H1 (cell line): ENCODE results near the gene BRPF1. TPM values are rescaled to one million over a fixed set of nuclear protein-coding genes. Genes with fewer than 3 reads are reported as not detected.

ENCODE experiments used
- CTCF ChIA-PET: fragments of 300-600 bp; sonication (Branson Sonifier 250); formaldehyde crosslinking; loops from one replicate; lab custom pipeline; 2021; ENCODE audit not compliant: partially characterized antibody; lab: Charles Lee
- POLR2A ChIA-PET: fragments of 300-600 bp; sonication (Branson Sonifier 250); formaldehyde crosslinking; loops from one replicate; lab custom pipeline; 2021; ENCODE audit warnings: inconsistent platforms; ENCODE audit not compliant: partially characterized antibody; lab: Charles Lee
- DNase-seq, 2 experiments: peaks; one replicate each; pipeline versions ENCODE4 v3.0.0 to v3.0.0-alpha.2; 2010 to 2022; ENCODE audit warnings: low spot score in 2 of 2, low read depth in 1 of 2, mixed read lengths in 1 of 2
- FAIRE-seq: peaks from 2 replicates; lab custom pipeline; 2011; peaks lifted over from hg19 to GRCh38; lab: Jason Lieb, UNC
- H2AFZ ChIP-seq: 2 replicates; pipeline ENCODE4 v1.8.1; 2012; ENCODE audit warnings: low read length, inconsistent platforms
- H2AK5ac ChIP-seq: 2 replicates; pipeline ENCODE4 v1.6.1; 2013; ENCODE audit warnings: low read depth, low read length
- H2BK120ac ChIP-seq: replicated peaks from 2 replicates; pipeline ENCODE3; 2013; ENCODE audit warnings: low read depth, low read length, inconsistent platforms
- H2BK12ac ChIP-seq: 2 replicates; pipeline ENCODE4 v1.6.1; 2013; ENCODE audit warnings: low read depth, low read length
- H2BK15ac ChIP-seq: 2 replicates; pipeline ENCODE4 v1.6.1; 2013; ENCODE audit warnings: low read length
- H2BK20ac ChIP-seq: 2 replicates; pipeline ENCODE4 v1.6.1; 2013; ENCODE audit warnings: low read length
- H2BK5ac ChIP-seq: 2 replicates; pipeline ENCODE4 v1.6.1; 2013; ENCODE audit warnings: low read depth, low read length
- H3K14ac ChIP-seq: 2 replicates; pipeline ENCODE4 v1.6.1; 2013; ENCODE audit warnings: inconsistent platforms; ENCODE audit not compliant: insufficient read length
- H3K18ac ChIP-seq: 2 replicates; pipeline ENCODE4 v1.6.1; 2013; ENCODE audit warnings: low read length; ENCODE audit errors: extremely low read depth
- H3K23ac ChIP-seq: 2 replicates; pipeline ENCODE4 v1.6.1; 2013; ENCODE audit warnings: inconsistent platforms; ENCODE audit not compliant: insufficient read length
- H3K23me2 ChIP-seq: 2 replicates; pipeline ENCODE4 v1.6.1; 2013; ENCODE audit warnings: low read depth, low read length
- H3K27ac ChIP-seq: 2 replicates; pipeline ENCODE4 v1.6.1; 2011; ENCODE audit warnings: low read depth, low read length, inconsistent platforms
- H3K27me3 ChIP-seq, 4 experiments: replicated peaks in 1 of 4; 1 replicate in 1 of 4; 2 replicates in 3 of 4; pipeline versions ENCODE4 v1.6.1 to v1.8.1; 2011 to 2013; ENCODE audit warnings: low read length in 3 of 4, mild to moderate bottlenecking in 3 of 4, inconsistent platforms in 2 of 4, mixed read lengths in 2 of 4, moderate library complexity in 1 of 4; ENCODE audit not compliant: control insufficient read depth in 3 of 4, insufficient read depth in 3 of 4; ENCODE audit errors: extremely low read depth in 1 of 4
- H3K36me3 ChIP-seq, 4 experiments: 2 replicates each; pipeline versions ENCODE4 v1.6.1 to v1.8.1; 2011 to 2013; ENCODE audit warnings: mild to moderate bottlenecking in 4 of 4, low read length in 3 of 4, moderate library complexity in 2 of 4, control low read depth in 1 of 4, inconsistent platforms in 1 of 4; ENCODE audit not compliant: insufficient read depth in 4 of 4, control insufficient read depth in 2 of 4
- H3K4ac ChIP-seq: replicated peaks from 2 replicates; pipeline ENCODE3; 2013; ENCODE audit warnings: low read length, low read depth, mixed read lengths, inconsistent platforms; ENCODE audit not compliant: insufficient read length
- H3K4me1 ChIP-seq, 4 experiments: replicated peaks in 1 of 4; 1 replicate in 1 of 4; 2 replicates in 3 of 4; pipeline versions ENCODE4 v1.6.1 to v1.8.1; 2011 to 2013; ENCODE audit warnings: low read length in 3 of 4, inconsistent platforms in 2 of 4, mixed read lengths in 1 of 4; ENCODE audit not compliant: insufficient read depth in 4 of 4, control insufficient read depth in 3 of 4
- H3K4me2 ChIP-seq, 2 experiments: 2 replicates each; pipeline versions ENCODE4 v1.6.1 to v1.8.1; 2011 to 2013; ENCODE audit warnings: low read depth in 2 of 2, low read length in 2 of 2, control low read depth in 1 of 2, inconsistent platforms in 1 of 2, mild to moderate bottlenecking in 1 of 2; ENCODE audit not compliant: insufficient read depth in 1 of 2
- H3K4me3 ChIP-seq, 4 experiments: fragments of 200-600, 300-600 bp in 1 of 4; sonication (generic), shearing (Covaris generic), sonication (Bioruptor Twin) in 1 of 4; 2 replicates each; pipeline versions ENCODE4 v1.5.1 to v1.8.1; 2011 to 2016; ENCODE audit warnings: low read length in 4 of 4, low read depth in 3 of 4, control low read depth in 2 of 4, inconsistent platforms in 2 of 4, mild to moderate bottlenecking in 2 of 4, mixed read lengths in 1 of 4, moderate library complexity in 1 of 4; ENCODE audit not compliant: insufficient read depth in 2 of 4; ENCODE audit errors: extremely low read depth in 1 of 4
- H3K56ac ChIP-seq: replicated peaks from 2 replicates; pipeline ENCODE3; 2013; ENCODE audit warnings: low read depth, mild to moderate bottlenecking, mixed read lengths, low read length, inconsistent platforms; ENCODE audit not compliant: insufficient read length
- H3K79me1 ChIP-seq: 2 replicates; pipeline ENCODE4 v1.6.1; 2013; ENCODE audit warnings: low read depth, low read length, control low read depth
- H3K79me2 ChIP-seq, 2 experiments: 2 replicates each; pipeline versions ENCODE4 v1.6.1 to v1.8.1; 2012 to 2013; ENCODE audit warnings: low read length in 2 of 2, mild to moderate bottlenecking in 2 of 2, inconsistent platforms in 1 of 2; ENCODE audit not compliant: insufficient read depth in 2 of 2, control insufficient read depth in 1 of 2
- H3K9ac ChIP-seq, 4 experiments: replicated peaks in 1 of 4; 1 replicate in 1 of 4; 2 replicates in 3 of 4; pipeline versions ENCODE4 v1.6.1 to v1.8.1; 2011 to 2013; ENCODE audit warnings: low read depth in 3 of 4, low read length in 3 of 4, control low read depth in 2 of 4, mild to moderate bottlenecking in 2 of 4, moderate library complexity in 2 of 4, inconsistent platforms in 1 of 4; ENCODE audit errors: extremely low read depth in 1 of 4
- H3K9me3 ChIP-seq, 2 experiments: 2 replicates each; pipeline versions ENCODE4 v1.6.1 to v1.8.1; 2012 to 2013; ENCODE audit warnings: mild to moderate bottlenecking in 2 of 2, moderate library complexity in 2 of 2, control low read depth in 1 of 2, inconsistent platforms in 1 of 2, low read depth in 1 of 2, low read length in 1 of 2, mixed read lengths in 1 of 2; ENCODE audit not compliant: insufficient read depth in 2 of 2
- H4K20me1 ChIP-seq, 2 experiments: replicated peaks in 1 of 2; 2 replicates each; pipeline versions ENCODE3 to v1.8.1; 2011 to 2013; ENCODE audit warnings: inconsistent platforms in 2 of 2, low read length in 2 of 2, mild to moderate bottlenecking in 1 of 2; ENCODE audit not compliant: insufficient read depth in 2 of 2, control insufficient read depth in 1 of 2
- H4K5ac ChIP-seq: 2 replicates; pipeline ENCODE4 v1.6.1; 2013; ENCODE audit warnings: low read length, low read depth, mixed read lengths, inconsistent platforms; ENCODE audit not compliant: insufficient read length
- H4K8ac ChIP-seq: 2 replicates; pipeline ENCODE4 v1.8.0; 2013; ENCODE audit warnings: mild to moderate bottlenecking, moderate library complexity, low read length, inconsistent platforms; ENCODE audit not compliant: insufficient read depth; ENCODE audit errors: extremely low read depth
- H4K91ac ChIP-seq: replicated peaks from 2 replicates; pipeline ENCODE3; 2013; ENCODE audit warnings: low read length, mixed read lengths, inconsistent platforms; ENCODE audit not compliant: insufficient read length
- CREB1 ChIP-seq: IDR thresholded peaks from 2 replicates; pipeline ENCODE4 v1.6.1; 2012; ENCODE audit warnings: inconsistent platforms
- CTBP2 ChIP-seq: IDR thresholded peaks from 2 replicates; pipeline ENCODE4 v1.7.0; 2011; ENCODE audit warnings: borderline replicate concordance, mild to moderate bottlenecking, moderate library complexity, mixed read lengths, low read length; ENCODE audit not compliant: insufficient read depth, insufficient read length
- EGR1 ChIP-seq: IDR thresholded peaks from 2 replicates; pipeline ENCODE4 v1.6.1; 2011; ENCODE audit warnings: low read depth, low read length, borderline replicate concordance
- EP300 ChIP-seq, 2 experiments: IDR thresholded peaks; 1 replicate in 1 of 2; 2 replicates in 1 of 2; pipeline ENCODE4 v1.6.1; 2011 to 2012; ENCODE audit warnings: low read depth in 2 of 2, low read length in 2 of 2, mild to moderate bottlenecking in 2 of 2, borderline replicate concordance in 1 of 2, inconsistent platforms in 1 of 2, moderate library complexity in 1 of 2
- GTF2F1 ChIP-seq: IDR thresholded peaks from 2 replicates; pipeline ENCODE4 v1.6.1; 2012; ENCODE audit warnings: low read depth, low read length, improper control_type of control experiment, borderline replicate concordance
- ZNF274 ChIP-seq: IDR thresholded peaks from 2 replicates; pipeline ENCODE4 v1.7.0; 2012; ENCODE audit warnings: low read length, borderline replicate concordance; ENCODE audit errors: extremely low read depth
- WGBS, 2 experiments: shearing (Covaris generic) in 1 of 2; methylation state at CpG; one replicate each; pipeline versions ENCODE4 v1.1.6 to v1.1.7; 2013 to 2015; ENCODE audit warnings: low lambda C conversion rate in 2 of 2, mixed read lengths in 2 of 2, inconsistent platforms in 1 of 2, low coverage in 1 of 2, missing lambda C conversion rate in 1 of 2; ENCODE audit not compliant: insufficient replicate concordance in 2 of 2, insufficient coverage in 1 of 2, insufficient read length in 1 of 2; ENCODE audit errors: extremely low coverage in 1 of 2, missing lambda C conversion rate in 1 of 2; 5-methylcytosine and 5-hydroxymethylcytosine counted together
- polyA plus RNA-seq, 7 experiments: library from polyadenylated mRNA; depleted of rRNA in 3 of 7; stranded (reverse) in 5 of 7; unstranded in 2 of 7; fragments of >200 nt in 5 of 7; fragments of 200-250 nt in 2 of 7; gene quantifications; 1 replicate in 5 of 7; 2 replicates in 1 of 7; 4 replicates in 1 of 7; pipeline versions ENCODE4 v1.2.1 to v1.2.3, GENCODE V29; 2011 to 2013; ENCODE audit warnings: missing spikeins in 2 of 7, mixed read lengths in 2 of 7
- total RNA-seq: library from RNA; stranded (reverse); fragmentation: NEBNext Ultra II Directional; extraction: Animal tissue kit (Norgen Biotek cat#: 25700); gene quantifications from 2 replicates; pipeline ENCODE4 v1.2.1, GENCODE V29; 2021
- TF ChIP-seq, protein P1 (sequence below): IDR thresholded peaks from 2 replicates; pipeline ENCODE4 v1.6.1; 2011; ENCODE audit warnings: low read depth, mild to moderate bottlenecking, low read length; ENCODE audit not compliant: insufficient read depth
- TF ChIP-seq, protein P2 (sequence below): IDR thresholded peaks from 2 replicates; pipeline ENCODE4 v1.6.1; 2012; ENCODE audit warnings: inconsistent platforms
- TF ChIP-seq, protein P3 (sequence below): IDR thresholded peaks from 2 replicates; pipeline ENCODE4 v1.6.1; 2012; ENCODE audit warnings: low read length, inconsistent platforms

BRPF1 gene
- total and polyA plus RNA-seq, 2 of the 8 experiments (the other 6 are each of a cell fraction or from before 2014, with no cell fraction given): 11.3 to 21.7 TPM

DNA sequence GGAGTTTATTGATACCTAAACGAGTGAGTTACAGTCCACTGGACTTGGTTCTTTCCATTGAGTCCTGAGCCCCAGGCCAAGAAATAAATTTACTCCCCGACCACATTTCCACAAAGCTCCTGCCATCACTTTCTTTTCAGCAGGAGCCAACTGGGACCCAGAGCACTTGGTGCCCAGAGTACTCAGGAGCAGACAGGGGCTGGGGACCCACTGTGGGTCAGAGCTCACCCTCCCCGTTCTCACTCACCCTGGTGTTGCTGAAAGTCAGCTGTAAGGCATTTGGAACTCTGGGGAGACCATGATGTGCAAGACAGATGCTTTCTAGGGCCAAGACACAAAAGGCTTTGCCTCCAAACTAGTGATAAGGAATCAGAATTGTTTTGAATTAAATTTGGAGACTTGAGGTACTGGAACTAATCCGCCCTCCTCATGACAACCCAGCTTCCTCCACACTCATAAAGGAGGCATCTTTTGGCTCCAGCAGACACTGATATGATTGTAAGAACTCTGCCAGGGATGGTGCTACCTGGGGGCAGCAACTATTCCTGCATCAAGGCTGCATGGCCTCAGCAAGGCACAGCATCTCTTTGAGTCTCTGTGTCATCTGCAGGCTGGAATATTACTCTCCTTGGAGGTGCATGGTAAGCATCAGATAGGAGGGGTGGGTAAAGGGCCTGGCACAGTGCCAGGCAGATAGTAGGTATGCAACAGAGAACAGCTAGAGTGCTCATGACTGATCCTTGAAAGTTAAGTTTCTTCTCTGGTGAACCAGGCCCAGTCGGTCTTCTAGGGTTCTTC, 45.6 kb downstream of the BRPF1 start:
- Histone ChIP-seq H4K5ac (no peak overlapping the region), H2BK120ac (no peak overlapping the region), H3K4ac (no peak overlapping the region), H2BK5ac (no peak overlapping the region), H3K56ac (no peak overlapping the region), H3K79me2 (no peaks in the 10 kb centered on the region), H3K36me3 (peaks cover under 1 to 8% (median 7%) of the 10 kb centered on the region in 4 experiments; a peak in 4 of 8 replicates), H2BK20ac (no peak overlapping the region), H2AK5ac (no peak overlapping the region), H3K27me3 (peaks cover 1 to 11% (median 5%) of the 10 kb centered on the region in 4 experiments; a peak in 6 of 7 replicates), H3K4me3 (no peak overlapping the region), H3K79me1 (no peaks in the 10 kb centered on the region), H2AFZ (no peak overlapping the region), H3K23ac (no peak overlapping the region), H3K27ac (no peak overlapping the region), H3K23me2 (no peaks in the 10 kb centered on the region; the same call in 1 of the 2 replicates), H2BK15ac (no peak overlapping the region), H4K91ac (no peak overlapping the region), H3K4me1 (no peaks in the 10 kb centered on the region), H3K9ac (no peak overlapping the region), H4K20me1 (no peaks in the 10 kb centered on the region), H3K14ac (no peak overlapping the region), H3K4me2 (no peak overlapping the region), H3K18ac (no peak overlapping the region), H2BK12ac (no peak overlapping the region), H3K9me3 (no peaks in the 10 kb centered on the region), H4K8ac (no peak overlapping the region)
- 82 to 100% methylated on average over 1 to 5 of the region's 5 CpGs for WGBS, 2 experiments
- ChIA-PET POLR2A (interaction anchor here (0.6 to 2.8 kb wide), 11 partner anchors 8 to 80 kb away, joined by 3 to 10 read pairs (median 4); partner anchors contain the start of genes ARPC4, BRPF1 and TADA3), CTCF (interaction anchor here (0.6 to 1.9 kb wide), 3 partner anchors 9 to 387 kb away, joined by 4 to 9 read pairs (median 4); partner anchors contain the start of gene OGG1)
- DNase-seq (no peak), FAIRE-seq (no peak)
- TF ChIP-seq EGR1: no peak
- no peak for TF ChIP-seq EP300 (IDR thresholded peaks at IDR 0.05; ENCODE audit: borderline replicate concordance in 1 of 2, low read depth in 2 of 2, low read length in 2 of 2)
- TF ChIP-seq CTBP2: no peak
- TF ChIP-seq, protein P1, sequence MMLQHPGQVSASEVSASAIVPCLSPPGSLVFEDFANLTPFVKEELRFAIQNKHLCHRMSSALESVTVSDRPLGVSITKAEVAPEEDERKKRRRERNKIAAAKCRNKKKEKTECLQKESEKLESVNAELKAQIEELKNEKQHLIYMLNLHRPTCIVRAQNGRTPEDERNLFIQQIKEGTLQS: no peak
- TF ChIP-seq, protein P2, sequence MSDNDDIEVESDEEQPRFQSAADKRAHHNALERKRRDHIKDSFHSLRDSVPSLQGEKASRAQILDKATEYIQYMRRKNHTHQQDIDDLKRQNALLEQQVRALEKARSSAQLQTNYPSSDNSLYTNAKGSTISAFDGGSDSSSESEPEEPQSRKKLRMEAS: no peak
- TF ChIP-seq GTF2F1: no peak
- TF ChIP-seq, protein P3, sequence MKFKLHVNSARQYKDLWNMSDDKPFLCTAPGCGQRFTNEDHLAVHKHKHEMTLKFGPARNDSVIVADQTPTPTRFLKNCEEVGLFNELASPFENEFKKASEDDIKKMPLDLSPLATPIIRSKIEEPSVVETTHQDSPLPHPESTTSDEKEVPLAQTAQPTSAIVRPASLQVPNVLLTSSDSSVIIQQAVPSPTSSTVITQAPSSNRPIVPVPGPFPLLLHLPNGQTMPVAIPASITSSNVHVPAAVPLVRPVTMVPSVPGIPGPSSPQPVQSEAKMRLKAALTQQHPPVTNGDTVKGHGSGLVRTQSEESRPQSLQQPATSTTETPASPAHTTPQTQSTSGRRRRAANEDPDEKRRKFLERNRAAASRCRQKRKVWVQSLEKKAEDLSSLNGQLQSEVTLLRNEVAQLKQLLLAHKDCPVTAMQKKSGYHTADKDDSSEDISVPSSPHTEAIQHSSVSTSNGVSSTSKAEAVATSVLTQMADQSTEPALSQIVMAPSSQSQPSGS: no peak
- no peak for TF ChIP-seq CREB1
- no peak for TF ChIP-seq ZNF274
